Fibroblast of villous mesenchyme (primary cell): Measurements from ENCODE around the gene KIF25. TPM values are rescaled to one million over a fixed set of nuclear protein-coding genes. Genes with fewer than 3 reads are reported as not detected.

ENCODE experiments used
- DNase-seq: peaks from one replicate; pipeline ENCODE4 v3.0.0-alpha.2; 2010; ENCODE audit warnings: low read depth
- H3K4me3 ChIP-seq: 2 replicates; pipeline ENCODE4 v1.5.1; 2011; ENCODE audit warnings: low read depth, mild to moderate bottlenecking, low read length
- total RNA-seq: library from RNA; depleted of rRNA; stranded (reverse); fragments of >200 nt; gene quantifications from 2 replicates; pipeline ENCODE4 v1.2.3, GENCODE V29; 2012
- TF ChIP-seq, protein P1 (sequence below): IDR thresholded peaks from 2 replicates; pipeline ENCODE4 v1.5.1; 2012; ENCODE audit warnings: low read depth, mild to moderate bottlenecking, low read length; ENCODE audit not compliant: insufficient read depth

The KIF25 gene
- total RNA-seq, 1 donor = not detected

GRCh38 chr6:167987396-167988153 is 9.9 kb upstream of the KIF25 start:
- no peak overlapping the region for H3K4me3 ChIP-seq
- TF ChIP-seq, protein P1, sequence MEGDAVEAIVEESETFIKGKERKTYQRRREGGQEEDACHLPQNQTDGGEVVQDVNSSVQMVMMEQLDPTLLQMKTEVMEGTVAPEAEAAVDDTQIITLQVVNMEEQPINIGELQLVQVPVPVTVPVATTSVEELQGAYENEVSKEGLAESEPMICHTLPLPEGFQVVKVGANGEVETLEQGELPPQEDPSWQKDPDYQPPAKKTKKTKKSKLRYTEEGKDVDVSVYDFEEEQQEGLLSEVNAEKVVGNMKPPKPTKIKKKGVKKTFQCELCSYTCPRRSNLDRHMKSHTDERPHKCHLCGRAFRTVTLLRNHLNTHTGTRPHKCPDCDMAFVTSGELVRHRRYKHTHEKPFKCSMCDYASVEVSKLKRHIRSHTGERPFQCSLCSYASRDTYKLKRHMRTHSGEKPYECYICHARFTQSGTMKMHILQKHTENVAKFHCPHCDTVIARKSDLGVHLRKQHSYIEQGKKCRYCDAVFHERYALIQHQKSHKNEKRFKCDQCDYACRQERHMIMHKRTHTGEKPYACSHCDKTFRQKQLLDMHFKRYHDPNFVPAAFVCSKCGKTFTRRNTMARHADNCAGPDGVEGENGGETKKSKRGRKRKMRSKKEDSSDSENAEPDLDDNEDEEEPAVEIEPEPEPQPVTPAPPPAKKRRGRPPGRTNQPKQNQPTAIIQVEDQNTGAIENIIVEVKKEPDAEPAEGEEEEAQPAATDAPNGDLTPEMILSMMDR = no peak
- no peak for DNase-seq

DNA sequence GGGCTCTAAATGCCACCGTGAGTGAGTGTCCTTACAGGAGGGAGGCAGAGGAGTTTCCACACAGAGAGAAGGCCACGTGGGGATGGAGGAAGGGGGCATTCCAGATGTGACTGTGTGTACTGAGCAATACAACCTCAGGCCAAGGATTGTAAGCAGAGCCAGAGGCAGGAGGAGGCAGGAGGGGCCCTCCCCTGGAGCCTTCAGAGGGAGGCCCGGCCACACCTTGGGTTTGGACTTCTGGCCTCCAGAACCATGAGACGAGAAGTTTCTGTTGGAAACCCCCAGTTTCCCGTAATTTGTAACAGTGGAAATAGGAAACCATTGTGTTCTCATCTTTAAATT is 9.3 kb upstream of the KIF25 start:
- TF ChIP-seq, protein P1 = no peak
- H3K4me3 ChIP-seq = no peak overlapping the region
- no peak for DNase-seq

DNA sequence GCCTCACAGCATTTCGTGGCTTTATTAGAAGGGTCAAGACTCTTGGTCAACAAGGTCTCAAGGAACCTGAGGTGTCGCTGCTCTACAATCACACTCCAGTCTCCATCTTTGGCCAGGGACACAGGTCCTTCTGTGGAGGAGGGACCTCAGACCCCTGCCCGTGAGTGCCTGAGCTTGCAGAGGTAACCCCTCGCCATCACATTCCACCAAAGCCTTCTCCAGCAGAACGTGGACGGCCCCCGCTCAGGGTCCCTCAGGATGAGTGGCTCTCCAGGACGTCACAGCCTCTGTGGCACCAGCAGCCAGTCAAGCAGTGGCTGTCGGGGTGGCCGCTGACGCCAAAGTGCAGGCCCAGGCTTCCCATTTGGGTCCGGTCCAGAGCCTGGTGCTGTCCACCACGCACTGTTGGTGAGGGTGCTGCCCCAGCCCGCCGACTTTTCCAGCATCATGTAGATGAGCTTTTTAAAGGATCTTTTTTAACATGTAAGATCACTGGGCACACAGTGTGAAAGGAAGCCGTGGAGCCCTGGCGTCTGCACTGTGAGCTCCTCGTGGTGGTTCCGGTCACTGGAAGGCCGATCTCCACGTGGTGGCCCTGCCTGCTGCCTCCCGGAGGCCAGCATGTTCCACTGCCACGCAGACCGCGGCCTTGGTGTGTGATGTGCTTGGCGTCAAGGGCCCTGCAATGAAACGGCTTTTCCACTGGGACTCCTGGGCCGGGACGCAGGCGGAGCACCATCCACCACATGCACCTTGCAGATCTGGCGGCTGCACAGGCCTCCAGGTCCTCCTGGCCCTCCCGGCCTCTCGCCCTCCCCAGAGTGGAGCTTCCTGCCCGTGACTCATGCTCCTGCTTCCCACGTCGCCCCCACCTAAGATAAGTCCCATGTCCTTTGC is 8.3 kb upstream of the KIF25 start:
- DNase-seq = no peak
- H3K4me3 ChIP-seq = no peak overlapping the region
- TF ChIP-seq, protein P1 = no peak

GRCh38 chr6:167990016-167990945 is 7.2 kb upstream of the KIF25 start:
- TF ChIP-seq, protein P1 = no peak
- no peak overlapping the region for H3K4me3 ChIP-seq
- no peak for DNase-seq

DNA sequence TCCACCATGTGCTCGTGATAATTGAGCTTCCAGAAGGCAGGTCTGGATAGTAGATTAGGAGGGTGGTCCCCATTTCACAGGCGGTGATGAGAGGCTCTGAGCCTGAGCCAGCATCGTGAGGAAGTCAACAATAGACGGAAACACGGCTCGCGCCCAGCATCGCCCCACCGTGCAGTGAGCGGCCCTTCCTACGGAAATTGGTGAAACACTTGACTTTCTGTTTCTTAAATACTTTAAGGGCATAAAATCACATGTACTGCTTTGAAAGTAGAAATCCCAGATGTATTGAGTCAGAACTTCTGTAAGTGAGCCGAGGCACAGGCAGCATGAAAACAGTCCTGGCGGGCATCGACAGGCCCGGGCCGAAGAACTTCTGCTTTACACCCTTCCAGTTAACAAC is 4.3 kb upstream of the KIF25 start:
- no peak for DNase-seq
- TF ChIP-seq, protein P1 = no peak
- no peak overlapping the region for H3K4me3 ChIP-seq

DNA sequence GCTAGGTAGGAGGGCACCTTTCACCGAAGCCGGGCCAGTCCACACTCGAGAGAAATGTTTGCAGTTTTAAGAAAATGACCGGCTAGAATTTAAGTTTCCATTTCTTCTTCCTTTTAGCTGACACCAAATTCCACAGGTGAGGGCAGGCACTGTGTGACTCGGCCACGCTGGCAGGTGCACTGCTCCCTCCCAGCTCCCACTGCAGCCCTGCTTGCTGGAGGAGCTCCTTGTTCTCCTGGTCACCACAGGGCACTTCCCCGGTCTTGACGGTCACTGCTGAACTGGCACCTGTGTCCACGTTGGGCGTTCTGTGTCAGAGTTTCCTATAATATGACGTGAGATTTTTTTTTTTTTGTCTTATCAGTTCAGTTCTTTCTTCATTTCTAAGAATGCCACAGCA is 3.6 kb upstream of the KIF25 start:
- no peak overlapping the region for H3K4me3 ChIP-seq
- DNase-seq = no peak
- TF ChIP-seq, protein P1 = no peak
